HT-29 (cell line): ENCODE results near the gene AGR3. TPM values are rescaled to one million over a fixed set of nuclear protein-coding genes. Genes with fewer than 3 reads are reported as not detected.
A peak's percentile ranks its signal among the peaks of the same experiment; 100 is the strongest.

Source experiments
- DNase-seq: peaks from one replicate; pipeline ENCODE4 v3.0.0-alpha.2; 2015; ENCODE audit warnings: low spot score
- small RNA-seq: library from RNA; depleted of rRNA; stranded (forward); fragments of <200 nt; gene quantifications from one replicate; pipeline ENCODE3, GENCODE V24; 2014
- total RNA-seq: library from RNA; depleted of rRNA; stranded (reverse); fragments of >200 nt; shearing (Covaris generic); gene quantifications from 2 replicates; pipeline ENCODE4 v1.2.3, GENCODE V29; 2014; rRNA removed

The AGR3 gene
- total RNA-seq, 1 experiment from 2014 or later, result 17.9 TPM

DNA sequence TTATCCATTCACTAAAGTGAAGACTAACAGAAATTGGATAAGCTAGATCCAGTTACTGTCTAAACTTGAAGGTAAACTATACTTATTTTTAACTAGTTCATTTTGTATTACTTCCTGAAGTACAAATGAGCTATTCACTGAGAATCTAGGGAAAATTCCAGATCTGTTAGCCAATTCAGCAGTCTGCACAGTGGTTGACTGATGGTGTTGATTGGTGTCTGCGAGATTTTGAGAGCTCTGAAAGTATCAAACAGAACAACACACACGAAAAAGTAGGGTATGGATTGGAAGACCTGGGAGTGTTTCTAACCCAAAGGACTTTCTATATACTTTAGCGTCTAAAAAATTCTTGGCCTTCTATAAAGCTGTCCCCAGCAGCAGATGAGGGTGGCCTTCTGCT, 43.4 kb downstream of the AGR3 start:
- DNase-seq, result no peak

GRCh38 chr7:16836481-16836880, 45.3 kb downstream of the AGR3 start:
- no peak for DNase-seq

DNA sequence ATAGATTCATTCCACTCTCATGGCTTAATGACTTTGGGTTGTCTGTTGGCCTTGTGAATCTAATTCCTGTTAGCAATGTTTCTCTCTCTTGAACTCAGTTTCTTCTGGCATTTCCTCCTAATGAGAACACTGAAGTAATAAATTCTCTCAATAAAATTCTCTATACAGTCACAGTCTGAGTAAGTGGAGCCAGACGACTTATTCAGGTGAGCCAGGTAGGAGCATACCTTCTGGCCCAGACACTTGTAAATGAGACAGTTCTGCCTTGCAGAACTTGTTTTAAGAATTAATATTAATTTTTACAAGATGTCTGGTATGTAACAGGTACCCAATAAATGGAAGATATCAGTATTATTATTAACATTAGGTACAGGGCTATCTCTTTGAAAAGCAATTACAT, 48.4 kb downstream of the AGR3 start:
- no peak for DNase-seq

- DNase-seq, result no peak
These were observed 55.7 kb downstream of the AGR3 start for GRCh38 chr7:16826060-16826459.

DNA sequence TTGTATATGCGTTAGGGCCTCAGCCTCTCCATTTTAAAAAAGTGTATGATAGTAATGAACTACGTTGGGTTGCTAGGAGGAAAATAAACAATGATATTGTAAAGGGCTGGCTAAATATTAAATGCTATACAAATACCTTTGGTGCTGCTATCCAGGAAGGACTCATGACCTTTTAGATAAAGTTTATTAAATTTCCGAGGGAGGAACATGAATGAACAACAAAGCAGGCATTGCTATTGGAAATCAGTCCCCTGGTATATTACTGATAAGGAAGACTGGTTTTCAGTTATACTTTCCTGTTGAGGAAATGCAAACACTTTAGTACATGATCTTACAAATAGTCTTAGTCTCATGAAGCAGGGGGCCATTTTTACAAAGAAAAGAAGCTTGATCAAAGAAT, 59.8 kb downstream of the AGR3 start:
- DNase-seq, result peak; percentile 74

DNA sequence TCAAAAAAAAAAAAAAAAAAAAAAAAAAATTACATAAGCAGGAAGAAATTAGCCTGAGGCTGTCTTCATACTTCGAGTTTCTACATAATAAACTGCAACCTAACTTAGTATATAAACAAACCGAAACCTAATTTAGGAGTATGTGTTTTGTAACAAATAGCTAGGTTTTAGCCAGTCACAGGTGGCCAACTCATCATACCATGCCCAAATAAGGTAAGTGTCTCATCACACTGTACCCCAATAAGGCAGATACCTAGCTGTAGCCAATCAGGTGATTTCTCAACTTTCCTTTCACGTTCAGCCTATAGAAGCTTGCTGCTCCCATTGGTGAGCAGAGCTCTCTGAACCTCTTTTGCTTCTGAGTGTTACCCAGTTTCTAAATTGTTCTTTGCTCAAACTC, 63.1 kb downstream of the AGR3 start:
- DNase-seq, result no peak

- no peak for DNase-seq
These were observed 64.2 kb downstream of the AGR3 start for GRCh38 chr7:16817536-16817935.

GRCh38 chr7:16816824-16817223, 65.0 kb downstream of the AGR3 start:
- no peak for DNase-seq

GRCh38 chr7:16815001-16815400, 66.8 kb downstream of the AGR3 start:
- DNase-seq, result peak; percentile 48

DNA sequence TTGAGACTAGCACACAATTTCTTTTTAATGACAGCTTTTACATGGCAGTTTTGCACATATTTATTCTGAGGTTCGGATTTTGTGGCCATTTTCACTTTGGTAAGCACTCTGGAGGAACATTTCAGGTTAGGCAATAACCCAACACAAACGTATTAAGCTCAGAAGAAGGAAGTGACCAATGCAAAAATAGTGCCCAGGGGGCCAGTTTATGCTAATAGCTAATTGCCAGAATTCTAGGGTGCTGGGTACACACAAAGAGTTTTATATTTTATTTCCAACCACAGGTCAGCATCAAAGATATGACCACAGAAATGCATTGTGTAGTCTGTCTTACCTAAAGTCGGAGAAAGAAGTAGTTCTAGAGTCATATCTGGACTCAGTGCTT, 68.6 kb downstream of the AGR3 start:
- no peak for DNase-seq

DNA sequence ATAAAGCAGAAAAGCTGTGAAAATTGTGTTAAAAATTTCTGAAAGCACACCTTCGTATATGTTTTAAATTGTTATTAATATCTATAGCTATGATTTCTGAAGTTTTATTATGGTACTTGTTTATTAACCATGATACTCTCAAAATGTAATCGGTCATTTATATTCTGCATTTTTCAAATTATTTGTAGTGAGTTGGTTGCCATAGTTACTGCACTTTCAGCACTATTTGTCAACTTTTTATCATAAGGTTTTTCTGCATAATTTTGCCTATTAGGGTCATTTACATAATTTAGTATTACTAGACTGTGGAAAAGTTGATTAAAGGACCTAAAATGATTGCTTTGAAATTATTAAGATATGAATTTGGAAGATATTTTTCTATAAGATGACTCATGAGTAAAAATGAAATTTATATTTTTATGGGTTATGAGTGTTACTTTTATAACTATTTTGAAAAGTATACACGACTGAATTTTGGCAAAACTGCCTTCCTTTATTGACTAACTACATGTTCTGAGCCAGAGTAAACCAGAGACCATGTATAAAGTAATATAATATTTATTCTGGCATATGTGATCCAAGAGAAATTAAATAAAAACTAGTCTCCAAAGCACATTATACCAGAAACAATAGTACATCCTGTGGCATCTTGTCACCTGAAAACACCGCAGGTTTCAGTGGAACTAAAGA, 69.1 kb downstream of the AGR3 start:
- no peak for DNase-seq

DNA sequence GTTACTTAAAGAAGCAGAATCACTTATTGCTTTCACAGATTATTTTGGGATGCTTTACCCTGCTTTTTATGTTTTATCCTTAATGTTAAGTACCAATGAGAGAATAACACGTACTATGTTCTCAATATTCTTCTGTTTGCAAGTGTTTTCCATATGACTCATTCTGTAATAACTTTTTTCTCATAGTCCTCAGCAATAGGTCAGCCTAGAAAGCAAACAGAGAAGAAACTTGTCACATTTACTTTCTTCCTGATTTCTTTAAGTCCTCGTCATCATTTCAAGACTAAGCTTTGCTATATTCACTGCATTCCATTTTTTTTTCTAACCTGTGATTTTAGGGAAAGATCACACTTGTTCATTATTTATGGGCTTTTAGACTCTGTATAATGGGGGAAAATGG, 70.2 kb downstream of the AGR3 start:
- peak; percentile 76 for DNase-seq

- peak; percentile 66 for DNase-seq
These were observed 71.2 kb downstream of the AGR3 start for GRCh38 chr7:16810573-16810972.

DNA sequence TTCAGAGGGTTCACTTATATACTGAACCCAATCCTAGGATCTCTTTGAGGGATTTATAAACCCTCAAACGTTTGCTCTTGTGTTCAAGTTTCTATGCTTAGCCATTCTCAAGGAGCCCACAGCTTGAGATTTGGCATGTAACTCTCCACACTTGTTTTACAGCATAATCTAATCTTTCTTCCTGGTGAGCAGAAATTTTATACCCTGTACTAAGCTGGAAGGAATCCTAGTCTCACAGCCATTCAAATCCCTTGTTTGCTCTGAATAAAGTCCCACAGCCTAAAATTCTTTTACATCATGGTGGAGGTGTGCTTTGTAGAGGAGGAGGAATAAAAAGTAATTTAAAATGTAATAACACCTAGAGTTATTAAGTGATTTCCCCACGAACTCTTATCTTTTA, 71.7 kb downstream of the AGR3 start:
- no peak for DNase-seq

Small RNAs within 50 kb of the gene (small RNA-seq; reads per million reads assigned to genes)
- gene AC098592.2, result not detected

Other genes starting within 250 kb of the AGR3 start
- 8.8 and 10.2 TPM in 2 replicates for gene ANKMY2, start 236.2 kb downstream of the AGR3 start, total RNA-seq
- 110 and 115 TPM in 2 replicates for gene BZW2, start 235.8 kb downstream of the AGR3 start, total RNA-seq
- 25.9 and 33.8 TPM in 2 replicates for gene TSPAN13, start 128.2 kb downstream of the AGR3 start, total RNA-seq
- 163 and 215 TPM in 2 replicates for gene AGR2, start 77.0 kb downstream of the AGR3 start, total RNA-seq